K562 (cell line): Measurements from ENCODE around the gene DUSP28. TPM values are rescaled to one million over a fixed set of nuclear protein-coding genes. Genes with fewer than 3 reads are reported as not detected.

Experiments
- polyA plus RNA-seq, 8 experiments: library from polyadenylated mRNA; depleted of rRNA in 4 of 8; stranded (reverse) in 5 of 8; unstranded in 3 of 8; fragments of >200 nt; fragmentation: Nextera tagmentation in 2 of 8; fragmentation: Illumina TruSeq in 1 of 8; extraction: Ambion mirVana in 2 of 8; extraction: Trizol in 1 of 8; gene quantifications; 2 replicates each; pipeline versions ENCODE4 v1.2.1 to v1.2.3, GENCODE V29; 2011 to 2014; ENCODE audit warnings: inconsistent platforms in 1 of 8, missing spikeins in 1 of 8
- total RNA-seq, 7 experiments: library from RNA; depleted of rRNA in 6 of 7; stranded (reverse); fragments of >200 nt in 6 of 7; fragmentation: Illumina TruSeq in 2 of 7; extraction: Trizol in 2 of 7; gene quantifications; 2 replicates each; pipeline versions ENCODE4 v1.2.1 to v1.2.3, GENCODE V29; 2011 to 2021; ENCODE audit warnings: low replicate concordance in 1 of 7
- TF ChIP-seq, protein P1 (sequence below), 2 experiments: fragments of 450-650 bp; formaldehyde crosslinking in 1 of 2; IDR thresholded peaks; 2 replicates each; pipeline versions ENCODE4 v1.4.0 to v1.6.1; 2014 to 2020; ENCODE audit warnings: mild to moderate bottlenecking in 2 of 2, borderline replicate concordance in 1 of 2, low read depth in 1 of 2
- TF ChIP-seq, protein P2 (sequence below): sonication (generic); formaldehyde crosslinking; IDR thresholded peaks from 2 replicates; pipeline ENCODE4 v1.8.1; 2023; ENCODE audit warnings: mild to moderate bottlenecking, missing genetic modification reagents

Gene DUSP28
- total and polyA plus RNA-seq, 9 of the 15 experiments (the other 6 are each of a cell fraction or from before 2014, with no cell fraction given): 2.8 to 8.1 (median 4.2) TPM

DNA sequence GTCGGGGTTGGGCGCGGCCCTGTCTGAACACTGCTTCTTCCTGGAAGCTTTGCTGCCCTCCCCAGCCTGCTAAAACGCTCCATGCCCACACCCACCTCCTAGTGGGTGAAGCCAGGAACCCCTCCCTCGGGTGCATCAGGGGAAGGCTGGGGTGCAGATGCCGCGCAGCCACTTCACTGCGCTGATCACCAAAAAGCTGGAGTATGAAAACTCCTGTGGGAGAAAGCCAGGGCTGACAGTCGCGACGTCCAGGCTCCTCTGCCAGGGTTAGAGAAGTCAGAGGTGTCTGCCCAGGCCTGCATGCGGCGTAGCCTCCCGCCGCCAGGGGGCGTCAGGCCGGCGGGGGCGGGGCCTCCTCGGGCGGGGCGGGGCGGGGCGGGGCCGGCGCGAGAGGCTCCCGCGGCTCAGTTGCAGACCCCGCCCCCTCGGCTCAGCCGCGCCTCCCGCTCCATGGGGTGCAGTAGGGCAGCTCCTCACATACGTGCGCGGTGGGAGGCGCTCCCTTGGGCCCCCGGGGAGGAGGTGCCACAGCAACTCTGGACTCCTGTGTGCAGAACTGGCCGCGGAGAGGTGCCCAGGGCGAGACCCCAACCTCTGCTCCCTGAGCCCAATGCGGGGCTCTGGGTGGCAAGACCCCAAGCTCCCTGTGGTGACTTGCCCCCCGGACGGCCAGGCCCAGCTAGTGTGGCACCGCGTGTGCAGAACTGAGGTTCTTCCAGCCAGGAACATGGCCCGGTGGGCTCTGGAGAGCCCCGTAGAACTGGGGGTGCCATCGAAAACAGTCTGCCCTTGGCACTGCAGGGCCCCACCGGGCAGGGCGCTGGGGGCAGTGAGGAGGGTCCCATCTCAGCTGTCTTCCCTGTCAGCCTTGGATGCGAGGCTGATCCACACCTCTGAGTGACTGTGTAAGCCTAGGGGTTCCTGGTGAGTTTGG, 6.3 kb downstream of the DUSP28 start (continued):
- TF ChIP-seq, protein P1, sequence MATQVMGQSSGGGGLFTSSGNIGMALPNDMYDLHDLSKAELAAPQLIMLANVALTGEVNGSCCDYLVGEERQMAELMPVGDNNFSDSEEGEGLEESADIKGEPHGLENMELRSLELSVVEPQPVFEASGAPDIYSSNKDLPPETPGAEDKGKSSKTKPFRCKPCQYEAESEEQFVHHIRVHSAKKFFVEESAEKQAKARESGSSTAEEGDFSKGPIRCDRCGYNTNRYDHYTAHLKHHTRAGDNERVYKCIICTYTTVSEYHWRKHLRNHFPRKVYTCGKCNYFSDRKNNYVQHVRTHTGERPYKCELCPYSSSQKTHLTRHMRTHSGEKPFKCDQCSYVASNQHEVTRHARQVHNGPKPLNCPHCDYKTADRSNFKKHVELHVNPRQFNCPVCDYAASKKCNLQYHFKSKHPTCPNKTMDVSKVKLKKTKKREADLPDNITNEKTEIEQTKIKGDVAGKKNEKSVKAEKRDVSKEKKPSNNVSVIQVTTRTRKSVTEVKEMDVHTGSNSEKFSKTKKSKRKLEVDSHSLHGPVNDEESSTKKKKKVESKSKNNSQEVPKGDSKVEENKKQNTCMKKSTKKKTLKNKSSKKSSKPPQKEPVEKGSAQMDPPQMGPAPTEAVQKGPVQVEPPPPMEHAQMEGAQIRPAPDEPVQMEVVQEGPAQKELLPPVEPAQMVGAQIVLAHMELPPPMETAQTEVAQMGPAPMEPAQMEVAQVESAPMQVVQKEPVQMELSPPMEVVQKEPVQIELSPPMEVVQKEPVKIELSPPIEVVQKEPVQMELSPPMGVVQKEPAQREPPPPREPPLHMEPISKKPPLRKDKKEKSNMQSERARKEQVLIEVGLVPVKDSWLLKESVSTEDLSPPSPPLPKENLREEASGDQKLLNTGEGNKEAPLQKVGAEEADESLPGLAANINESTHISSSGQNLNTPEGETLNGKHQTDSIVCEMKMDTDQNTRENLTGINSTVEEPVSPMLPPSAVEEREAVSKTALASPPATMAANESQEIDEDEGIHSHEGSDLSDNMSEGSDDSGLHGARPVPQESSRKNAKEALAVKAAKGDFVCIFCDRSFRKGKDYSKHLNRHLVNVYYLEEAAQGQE (IDR thresholded peaks at IDR 0.05; ENCODE audit: borderline replicate concordance): no peak
- TF ChIP-seq, protein P1 (CRISPR knock-in tag; IDR thresholded peaks at IDR 0.05; ENCODE audit: low read depth): no peak
- TF ChIP-seq, protein P2, sequence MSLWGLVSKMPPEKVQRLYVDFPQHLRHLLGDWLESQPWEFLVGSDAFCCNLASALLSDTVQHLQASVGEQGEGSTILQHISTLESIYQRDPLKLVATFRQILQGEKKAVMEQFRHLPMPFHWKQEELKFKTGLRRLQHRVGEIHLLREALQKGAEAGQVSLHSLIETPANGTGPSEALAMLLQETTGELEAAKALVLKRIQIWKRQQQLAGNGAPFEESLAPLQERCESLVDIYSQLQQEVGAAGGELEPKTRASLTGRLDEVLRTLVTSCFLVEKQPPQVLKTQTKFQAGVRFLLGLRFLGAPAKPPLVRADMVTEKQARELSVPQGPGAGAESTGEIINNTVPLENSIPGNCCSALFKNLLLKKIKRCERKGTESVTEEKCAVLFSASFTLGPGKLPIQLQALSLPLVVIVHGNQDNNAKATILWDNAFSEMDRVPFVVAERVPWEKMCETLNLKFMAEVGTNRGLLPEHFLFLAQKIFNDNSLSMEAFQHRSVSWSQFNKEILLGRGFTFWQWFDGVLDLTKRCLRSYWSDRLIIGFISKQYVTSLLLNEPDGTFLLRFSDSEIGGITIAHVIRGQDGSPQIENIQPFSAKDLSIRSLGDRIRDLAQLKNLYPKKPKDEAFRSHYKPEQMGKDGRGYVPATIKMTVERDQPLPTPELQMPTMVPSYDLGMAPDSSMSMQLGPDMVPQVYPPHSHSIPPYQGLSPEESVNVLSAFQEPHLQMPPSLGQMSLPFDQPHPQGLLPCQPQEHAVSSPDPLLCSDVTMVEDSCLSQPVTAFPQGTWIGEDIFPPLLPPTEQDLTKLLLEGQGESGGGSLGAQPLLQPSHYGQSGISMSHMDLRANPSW (CRISPR knock-in tag): no peak
